ENCODE data around the gene RAET1G. TPM values are rescaled to one million over a fixed set of nuclear protein-coding genes. Genes with fewer than 3 reads are reported as not detected.

RAET1G gene
- total RNA-seq, 1 experiment from 2014 or later, result 1.5 TPM

DNA sequence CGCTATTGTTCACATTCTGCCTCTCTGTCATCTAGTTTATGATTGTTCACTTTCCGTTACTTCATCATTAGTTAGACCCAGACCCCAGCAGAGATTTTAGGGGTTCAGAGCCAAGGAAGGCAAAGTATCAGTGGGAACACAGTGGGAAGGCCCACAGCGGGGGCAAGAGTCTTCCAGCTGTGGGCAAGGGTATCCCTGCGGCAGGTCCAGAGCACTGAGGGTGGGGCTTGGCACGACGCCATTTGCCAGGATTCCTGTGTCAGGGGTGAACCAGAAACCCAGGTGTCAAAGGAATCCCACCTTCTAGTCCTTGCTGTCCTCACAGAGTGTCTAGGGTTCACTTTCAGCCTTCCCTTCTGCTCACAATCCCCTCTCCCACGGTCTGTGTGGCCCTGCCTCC lies 38.3 kb downstream of the RAET1G start:
- no TSS peak for BruUV-seq (replicated peaks)
- TF ChIP-seq EZH2 (IDR thresholded peaks at IDR 0.05; ENCODE audit: low read length, unreplicated experiment) (no peak), EZH2phosphoT487 (IDR thresholded peaks at IDR 0.05; ENCODE audit: borderline replicate concordance, low read length) (no peak), CTCF (conservative IDR thresholded peaks at IDR 0.05; ENCODE audit: low read depth, low read length) (no peak)
- Histone ChIP-seq H3F3A (ENCODE audit: low read length, unreplicated experiment) (no peaks in the 10 kb centered on the region), H3K27ac (ENCODE audit: low read length) (no peak overlapping the region), H3K27me3 (ENCODE audit: low read length) (no peaks in the 10 kb centered on the region), H4K20me1 (ENCODE audit: low read length) (no peaks in the 10 kb centered on the region), H3K36me3 (ENCODE audit: low read depth, low read length) (no peaks in the 10 kb centered on the region), H3K4me3 (ENCODE audit: low read length) (no peak overlapping the region), H3K4me1 (ENCODE audit: insufficient read depth, low read length) (no peaks in the 10 kb centered on the region), H3K9me3 (ENCODE audit: low read length) (no peaks in the 10 kb centered on the region), H3K4me2 (ENCODE audit: low read length) (no peak overlapping the region), H2AFZ (ENCODE audit: low read length) (no peak overlapping the region), H3K79me2 (ENCODE audit: low read length) (no peaks in the 10 kb centered on the region), H3K9ac (ENCODE audit: low read length) (no peak overlapping the region), H3K9me2 (replicated peaks; ENCODE audit: low read length) (no peaks in the 10 kb centered on the region)
- ATAC-seq (no peak), DNase-seq (no peak)
- CTCF ChIA-PET, result no interaction called here
- intact Hi-C loops (cut with micrococcal nuclease), result no loop called here
- POLR2A ChIA-PET (ENCODE audit: unreplicated experiment), result no interaction called here

GRCh38 chr6:149884215-149884614 lies 38.7 kb downstream of the RAET1G start:
- H3K4me3 ChIP-seq (ENCODE audit: low read length), result no peak overlapping the region
- TF ChIP-seq EZH2phosphoT487 (IDR thresholded peaks at IDR 0.05; ENCODE audit: borderline replicate concordance, low read length), result no peak
- no peak for TF ChIP-seq CTCF (conservative IDR thresholded peaks at IDR 0.05; ENCODE audit: low read depth, low read length)
- no peak for TF ChIP-seq EZH2 (IDR thresholded peaks at IDR 0.05; ENCODE audit: low read length, unreplicated experiment)

DNA sequence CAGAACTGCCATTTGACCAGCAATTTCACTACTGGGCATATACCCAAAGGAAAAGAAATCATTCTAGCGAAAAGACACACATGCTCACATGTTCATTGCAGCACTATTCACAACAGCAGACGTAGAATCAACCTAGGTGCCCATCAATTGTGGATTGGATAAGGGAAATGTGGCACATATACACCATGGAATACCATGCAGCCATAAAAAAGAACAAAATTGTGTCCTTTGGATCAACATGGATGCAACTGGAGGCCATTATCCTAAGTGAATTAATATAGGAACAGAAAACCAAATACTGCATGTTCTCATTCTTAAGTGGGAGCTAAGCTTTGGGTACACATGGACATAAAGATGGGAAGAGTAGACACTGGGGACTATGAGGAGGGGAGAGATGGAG lies 41.1 kb downstream of the RAET1G start:
- Histone ChIP-seq H3K79me2 (ENCODE audit: low read length) (no peaks in the 10 kb centered on the region), H3K9me3 (ENCODE audit: low read length) (no peaks in the 10 kb centered on the region), H3K9me2 (replicated peaks; ENCODE audit: low read length) (no peaks in the 10 kb centered on the region), H3K9ac (ENCODE audit: low read length) (no peak overlapping the region), H3K4me2 (ENCODE audit: low read length) (no peak overlapping the region), H4K20me1 (ENCODE audit: low read length) (no peaks in the 10 kb centered on the region), H3F3A (ENCODE audit: low read length, unreplicated experiment) (no peaks in the 10 kb centered on the region), H3K27me3 (ENCODE audit: low read length) (no peaks in the 10 kb centered on the region), H3K27ac (ENCODE audit: low read length) (no peak overlapping the region), H2AFZ (ENCODE audit: low read length) (no peak overlapping the region), H3K4me1 (ENCODE audit: insufficient read depth, low read length) (no peaks in the 10 kb centered on the region), H3K4me3 (ENCODE audit: low read length) (no peak overlapping the region), H3K36me3 (ENCODE audit: low read depth, low read length) (no peaks in the 10 kb centered on the region)
- no TSS peak for BruUV-seq (replicated peaks)
- ChIA-PET CTCF (no interaction called here), POLR2A (ENCODE audit: unreplicated experiment) (no interaction called here)
- no peak for DNase-seq
- ATAC-seq, result no peak
- intact Hi-C loops (cut with micrococcal nuclease), result no loop called here
- TF ChIP-seq CTCF (conservative IDR thresholded peaks at IDR 0.05; ENCODE audit: low read depth, low read length) (no peak), EZH2phosphoT487 (IDR thresholded peaks at IDR 0.05; ENCODE audit: borderline replicate concordance, low read length) (no peak), EZH2 (IDR thresholded peaks at IDR 0.05; ENCODE audit: low read length, unreplicated experiment) (no peak)

More at GRCh38 chr6:149884215-149884614, 38.7 kb downstream of the RAET1G start:
- H3K36me3 ChIP-seq (ENCODE audit: low read depth, low read length), result no peaks in the 10 kb centered on the region
- intact Hi-C loops (cut with micrococcal nuclease), result no loop called here
- no peaks in the 10 kb centered on the region for H3K4me1 ChIP-seq (ENCODE audit: insufficient read depth, low read length)
- BruUV-seq (replicated peaks), result no TSS peak
- no peak overlapping the region for H3K4me2 ChIP-seq (ENCODE audit: low read length)
- H3K9me3 ChIP-seq (ENCODE audit: low read length), result no peaks in the 10 kb centered on the region
- POLR2A ChIA-PET (ENCODE audit: unreplicated experiment), result no interaction called here
- H3F3A ChIP-seq (ENCODE audit: low read length, unreplicated experiment), result no peaks in the 10 kb centered on the region
- H4K20me1 ChIP-seq (ENCODE audit: low read length), result no peaks in the 10 kb centered on the region
- no peaks in the 10 kb centered on the region for H3K27me3 ChIP-seq (ENCODE audit: low read length)
- no peaks in the 10 kb centered on the region for H3K9me2 ChIP-seq (replicated peaks; ENCODE audit: low read length)
- H3K9ac ChIP-seq (ENCODE audit: low read length), result no peak overlapping the region
- H2AFZ ChIP-seq (ENCODE audit: low read length), result no peak overlapping the region
- ATAC-seq (no peak), DNase-seq (no peak)
- no peak overlapping the region for H3K27ac ChIP-seq (ENCODE audit: low read length)
- CTCF ChIA-PET, result no interaction called here
- no peaks in the 10 kb centered on the region for H3K79me2 ChIP-seq (ENCODE audit: low read length)

Measured in PC-3 (cell line).